Measurements from ENCODE around the gene TMEM187. TPM values are rescaled to one million over a fixed set of nuclear protein-coding genes. Genes with fewer than 3 reads are reported as not detected.

The TMEM187 gene
- total RNA-seq, 4 donors from 2014 or later: 3.6 to 6.9 (median 6.1) TPM

DNA sequence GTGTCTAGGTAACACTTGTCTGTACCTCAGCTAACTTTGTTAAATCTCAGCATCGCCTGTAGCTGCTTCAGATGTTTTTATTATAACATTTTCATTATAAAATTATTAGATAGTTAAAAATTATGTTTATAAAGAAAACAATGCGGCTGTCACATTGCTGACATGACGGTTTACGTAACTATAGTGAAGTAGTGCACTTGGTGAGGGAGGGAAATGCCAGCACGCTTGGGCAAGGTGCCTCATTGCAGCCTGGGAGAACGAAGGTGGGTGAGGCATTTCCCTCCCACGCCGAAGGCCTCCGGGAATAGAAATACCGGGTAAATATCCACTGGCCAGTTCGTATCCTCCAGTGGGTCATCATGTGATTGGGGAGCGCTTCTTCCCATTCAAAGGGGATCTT is 15.9 kb downstream of the TMEM187 start:
- Histone ChIP-seq H3K4me3 (no peak overlapping the region), H3K36me3 (no peaks in the 10 kb centered on the region), H3K4me1 (peaks cover 4 to 10% (median 8%) of the 10 kb centered on the region in 4 donors), H3K27ac (replicated peaks in 1 of 4) (no peak overlapping the region), H3K27me3 (no peaks in the 10 kb centered on the region), H3K9me3 (no peaks in the 10 kb centered on the region)
- WGBS: 83% methylated on average over 12 of the region's 12 CpGs
- DNase-seq (ENCODE audit: extremely low spot score): no peak
- no peak for TF ChIP-seq CTCF (IDR thresholded peaks at IDR 0.05)
- intact Hi-C loops (cut with DNase I): no loop called here

GRCh38 chrX:153989973-153990655 is 17.6 kb downstream of the TMEM187 start:
- H3K36me3 ChIP-seq: no peaks in the 10 kb centered on the region
- no peak overlapping the region for H3K27ac ChIP-seq (replicated peaks in 1 of 4)
- no peak overlapping the region for H3K4me3 ChIP-seq
- intact Hi-C loops (cut with DNase I): no loop called here
- no peak for TF ChIP-seq CTCF (IDR thresholded peaks at IDR 0.05)
- no peak for TF ChIP-seq EP300 (IDR thresholded peaks at IDR 0.05)
- no peak for TF ChIP-seq POLR2A (IDR thresholded peaks at IDR 0.05; ENCODE audit: low read depth)
- TF ChIP-seq POLR2AphosphoS5 (IDR thresholded peaks at IDR 0.05): no peak
- H3K27me3 ChIP-seq: no peaks in the 10 kb centered on the region
- no peak for DNase-seq (ENCODE audit: extremely low spot score)
- peaks cover 2 to 5% (median 3%) of the 10 kb centered on the region in 4 donors for H3K4me1 ChIP-seq
- H3K9me3 ChIP-seq: no peaks in the 10 kb centered on the region
- WGBS: 93% methylated on average over 14 of the region's 14 CpGs

DNA sequence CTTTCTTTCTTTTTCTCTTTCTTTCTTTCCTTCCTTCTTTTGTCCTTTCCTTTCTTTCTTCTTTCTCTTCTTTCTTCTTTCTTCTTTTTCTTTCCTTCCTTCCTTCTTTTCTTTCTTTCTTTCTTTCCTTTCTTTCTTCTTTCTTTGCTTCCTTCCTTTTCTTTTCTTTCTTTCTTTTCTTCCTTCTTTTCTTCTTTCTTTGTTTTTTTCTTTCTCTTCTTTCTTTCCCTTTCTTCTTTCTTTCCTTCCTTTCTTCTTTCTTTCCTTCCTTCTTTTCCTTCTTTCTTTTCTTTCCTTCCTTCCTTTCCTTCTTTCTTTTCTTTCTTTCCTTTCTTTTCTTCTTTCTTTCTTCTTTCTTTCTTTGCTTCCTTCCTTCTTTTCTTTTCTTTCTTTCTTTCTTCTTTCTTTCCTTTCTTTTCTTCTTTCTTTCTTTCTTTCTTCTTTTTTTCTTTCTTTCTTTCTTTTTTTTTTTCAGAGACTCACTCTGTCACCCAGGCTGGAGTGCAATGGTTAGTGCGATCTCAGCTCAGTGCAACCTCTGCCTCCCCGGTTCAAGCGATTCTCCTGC is 18.5 kb downstream of the TMEM187 start:
- Histone ChIP-seq H3K27ac (replicated peaks in 1 of 4) (no peak overlapping the region), H3K9me3 (no peaks in the 10 kb centered on the region), H3K4me1 (no peaks in the 10 kb centered on the region), H3K4me3 (no peak overlapping the region), H3K36me3 (no peaks in the 10 kb centered on the region), H3K27me3 (peaks cover 0 to 5% (median 0%) of the 10 kb centered on the region in 4 donors)
- 90% methylated on average over 3 of the region's 3 CpGs for WGBS
- intact Hi-C loops (cut with DNase I): no loop called here
- DNase-seq (ENCODE audit: extremely low spot score): no peak
- TF ChIP-seq EP300 (IDR thresholded peaks at IDR 0.05): no peak
- no peak for TF ChIP-seq POLR2AphosphoS5 (IDR thresholded peaks at IDR 0.05)
- no peak for TF ChIP-seq CTCF (IDR thresholded peaks at IDR 0.05)

DNA sequence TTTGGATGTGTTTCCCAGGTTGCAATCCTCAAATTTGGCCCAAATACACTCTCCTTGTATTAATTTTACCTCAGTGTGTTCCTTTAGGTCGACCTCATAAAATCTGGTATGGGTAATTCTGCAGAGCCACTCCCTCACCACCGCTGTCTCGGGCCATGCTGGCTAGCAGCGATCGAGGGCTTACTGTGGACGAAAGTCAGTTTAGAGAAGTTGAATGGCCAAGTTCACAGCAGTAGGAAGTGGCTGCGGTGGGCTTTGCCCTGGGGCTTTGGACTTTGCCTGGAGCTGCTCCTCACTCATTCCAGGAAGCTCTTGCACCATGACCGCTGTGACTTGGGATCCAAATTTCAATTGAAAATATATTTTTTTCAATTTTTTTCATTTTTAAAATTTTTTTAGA is 19.6 kb downstream of the TMEM187 start:
- H3K9me3 ChIP-seq: no peaks in the 10 kb centered on the region
- H3K36me3 ChIP-seq: no peaks in the 10 kb centered on the region
- H3K27ac ChIP-seq (replicated peaks in 1 of 4): no peak overlapping the region
- intact Hi-C loops (cut with DNase I): no loop called here
- TF ChIP-seq POLR2AphosphoS5 (IDR thresholded peaks at IDR 0.05) (no peak), EP300 (IDR thresholded peaks at IDR 0.05) (no peak), CTCF (IDR thresholded peaks at IDR 0.05) (no peak)
- 86% methylated on average over 8 of the region's 8 CpGs for WGBS
- no peak for DNase-seq (ENCODE audit: extremely low spot score)
- no peaks in the 10 kb centered on the region for H3K4me1 ChIP-seq
- H3K27me3 ChIP-seq: peaks cover 0 to 6% (median 0%) of the 10 kb centered on the region in 4 donors
- H3K4me3 ChIP-seq: no peak overlapping the region

- WGBS: 66% methylated on average over 11 of the region's 12 CpGs
Observed at GRCh38 chrX:153993079-153993478, 20.5 kb downstream of the TMEM187 start.

More at GRCh38 chrX:153993079-153993478, 20.5 kb downstream of the TMEM187 start:
- Histone ChIP-seq H3K27ac (replicated peaks in 1 of 4) (no peak overlapping the region), H3K4me1 (no peaks in the 10 kb centered on the region), H3K27me3 (peaks cover 0 to 6% (median 0%) of the 10 kb centered on the region in 4 donors), H3K9me3 (no peaks in the 10 kb centered on the region), H3K4me3 (no peak overlapping the region), H3K36me3 (no peaks in the 10 kb centered on the region)
- TF ChIP-seq POLR2AphosphoS5 (IDR thresholded peaks at IDR 0.05) (no peak), EP300 (IDR thresholded peaks at IDR 0.05) (no peak), POLR2A (IDR thresholded peaks at IDR 0.05; ENCODE audit: low read depth) (no peak), CTCF (IDR thresholded peaks at IDR 0.05) (no peak)
- no peak for DNase-seq (ENCODE audit: extremely low spot score)
- intact Hi-C loops (cut with DNase I): no loop called here
